Measurements from ENCODE around the gene CBX2.

The CBX2 gene

DNA sequence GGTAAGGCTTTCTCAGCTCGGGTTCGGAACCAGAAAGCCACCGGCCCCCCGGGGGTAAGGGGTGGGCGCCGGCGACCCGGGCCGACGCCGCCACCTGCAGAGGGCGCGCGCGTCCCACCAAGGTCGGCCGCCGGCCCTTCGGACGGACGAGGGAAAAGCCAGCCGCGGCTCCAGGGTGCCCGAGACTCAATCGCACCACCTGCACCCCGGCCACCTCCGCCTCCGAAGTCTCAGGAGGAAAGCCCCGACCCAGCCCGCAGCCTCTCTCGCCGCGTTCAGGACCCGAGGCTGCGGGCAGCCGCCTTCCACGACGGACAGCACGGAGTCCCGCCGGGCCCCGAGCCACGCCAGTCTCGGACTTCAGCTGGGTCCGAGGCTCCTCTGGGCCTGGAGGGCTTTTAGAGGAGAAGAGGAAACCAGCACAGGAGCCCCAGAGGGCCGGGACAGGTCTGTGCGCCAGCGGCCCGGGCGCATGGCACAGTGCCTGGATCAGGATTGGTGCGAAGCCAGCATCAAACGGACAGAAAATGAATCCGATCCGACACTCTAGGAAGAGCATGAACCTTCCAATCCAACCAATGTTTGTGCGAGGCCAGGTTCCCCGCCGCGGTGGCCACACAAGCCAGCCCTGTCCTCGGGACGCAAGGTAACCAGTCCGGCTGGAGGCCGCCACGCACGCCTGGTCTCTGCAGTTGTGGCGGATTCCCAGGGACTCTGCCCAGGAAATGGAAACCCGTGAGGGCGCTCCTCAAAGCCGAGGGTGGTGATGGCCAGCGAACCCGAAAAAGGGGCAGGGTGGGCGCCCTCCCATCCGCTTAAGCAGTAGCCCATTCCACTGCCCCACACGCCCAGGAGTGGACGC, 12.2 kb downstream of the CBX2 start:
- peak; percentile 36 for DNase-seq

DNA sequence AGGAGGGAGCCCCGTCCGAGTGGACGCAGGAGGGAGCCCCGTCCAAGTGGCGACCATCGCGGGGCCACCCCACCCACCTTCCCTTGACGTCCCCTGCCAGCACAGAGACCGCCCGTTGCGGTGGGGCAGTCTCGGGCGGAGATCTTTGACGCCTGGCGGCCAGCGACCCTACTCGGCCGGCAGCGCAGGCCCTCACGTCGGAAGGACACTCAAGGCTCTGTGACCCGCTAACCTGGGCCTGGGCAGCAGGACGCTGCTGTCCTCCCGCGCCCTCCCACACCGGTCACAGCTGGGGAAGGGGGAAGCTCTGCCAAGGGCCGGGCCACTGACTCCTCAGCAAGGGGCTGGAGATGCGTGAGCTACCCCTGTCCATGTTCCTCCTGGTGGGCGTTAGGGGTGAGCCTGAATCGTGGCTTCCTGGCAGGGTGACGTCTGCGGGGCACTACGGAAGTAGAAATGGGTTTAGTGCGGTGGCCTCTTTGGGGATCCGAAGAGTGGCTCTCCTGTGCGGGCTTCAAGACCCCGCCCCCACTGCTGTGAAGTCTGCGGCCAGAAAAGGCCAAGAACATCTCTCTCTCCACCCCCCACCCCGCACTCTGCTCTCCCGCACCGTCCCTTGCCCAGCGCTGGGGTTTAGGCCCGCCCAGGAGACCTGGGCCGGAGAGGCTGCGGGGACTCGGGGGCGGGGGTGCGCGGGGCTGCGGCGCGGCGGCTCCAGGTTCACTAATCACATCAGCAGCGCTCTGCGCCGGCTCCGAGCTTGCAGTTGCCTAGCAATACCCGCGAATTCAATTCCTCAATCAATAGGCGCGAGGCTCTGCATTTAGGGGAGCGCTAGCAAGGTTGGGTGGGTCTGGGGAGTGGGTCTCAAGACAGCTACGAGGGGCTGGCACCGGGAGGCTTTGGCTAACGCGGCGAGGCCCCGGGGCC, 13.1 kb downstream of the CBX2 start:
- DNase-seq: no peak

DNA sequence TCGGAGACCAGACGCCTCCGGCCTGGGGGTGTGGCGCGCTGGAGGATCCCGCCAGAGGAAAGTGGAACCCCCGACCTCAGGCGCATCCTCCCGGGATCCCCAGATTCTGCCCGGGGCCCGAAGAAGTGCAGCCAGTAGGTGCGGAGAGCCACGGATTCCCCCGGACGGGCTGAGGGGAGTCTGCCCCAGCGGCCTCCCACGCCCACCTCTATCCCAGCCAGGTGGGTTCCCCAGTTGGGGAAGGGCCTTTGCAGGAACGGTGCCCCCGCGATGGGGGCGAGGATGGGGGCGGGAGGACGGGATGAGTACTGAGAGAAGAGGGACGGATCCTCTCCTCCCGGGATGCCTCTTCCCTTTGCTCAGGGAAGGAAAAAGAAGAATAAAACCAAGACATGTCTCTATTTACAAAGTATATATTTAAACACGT, 13.8 kb downstream of the CBX2 start:
- DNase-seq: no peak

DNA sequence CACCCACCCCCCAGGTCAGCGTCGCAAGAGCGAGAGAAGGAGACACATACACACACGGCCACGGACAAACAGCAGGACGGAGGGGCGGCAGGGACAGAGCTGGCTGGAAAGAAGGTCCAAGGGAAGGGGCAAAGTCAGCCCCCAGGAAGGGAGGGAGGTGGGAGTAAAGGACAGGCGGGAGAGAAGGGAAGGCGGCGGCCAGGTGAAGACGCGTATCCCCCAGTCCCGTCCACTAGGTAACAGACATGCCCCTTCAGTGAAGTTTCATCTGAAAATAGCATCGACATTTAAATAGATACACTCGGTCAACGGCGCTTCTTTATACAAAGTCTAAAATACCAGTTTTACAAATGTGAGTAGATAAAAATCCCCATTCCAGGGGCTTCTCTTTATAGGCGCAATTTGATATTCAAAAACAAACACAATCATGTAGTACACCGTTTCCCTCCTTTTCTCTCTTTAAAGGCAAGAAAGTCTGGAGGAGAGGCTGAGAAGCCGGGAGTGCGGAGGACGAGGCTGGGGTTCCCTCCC, 14.5 kb downstream of the CBX2 start:
- DNase-seq: no peak

DNA sequence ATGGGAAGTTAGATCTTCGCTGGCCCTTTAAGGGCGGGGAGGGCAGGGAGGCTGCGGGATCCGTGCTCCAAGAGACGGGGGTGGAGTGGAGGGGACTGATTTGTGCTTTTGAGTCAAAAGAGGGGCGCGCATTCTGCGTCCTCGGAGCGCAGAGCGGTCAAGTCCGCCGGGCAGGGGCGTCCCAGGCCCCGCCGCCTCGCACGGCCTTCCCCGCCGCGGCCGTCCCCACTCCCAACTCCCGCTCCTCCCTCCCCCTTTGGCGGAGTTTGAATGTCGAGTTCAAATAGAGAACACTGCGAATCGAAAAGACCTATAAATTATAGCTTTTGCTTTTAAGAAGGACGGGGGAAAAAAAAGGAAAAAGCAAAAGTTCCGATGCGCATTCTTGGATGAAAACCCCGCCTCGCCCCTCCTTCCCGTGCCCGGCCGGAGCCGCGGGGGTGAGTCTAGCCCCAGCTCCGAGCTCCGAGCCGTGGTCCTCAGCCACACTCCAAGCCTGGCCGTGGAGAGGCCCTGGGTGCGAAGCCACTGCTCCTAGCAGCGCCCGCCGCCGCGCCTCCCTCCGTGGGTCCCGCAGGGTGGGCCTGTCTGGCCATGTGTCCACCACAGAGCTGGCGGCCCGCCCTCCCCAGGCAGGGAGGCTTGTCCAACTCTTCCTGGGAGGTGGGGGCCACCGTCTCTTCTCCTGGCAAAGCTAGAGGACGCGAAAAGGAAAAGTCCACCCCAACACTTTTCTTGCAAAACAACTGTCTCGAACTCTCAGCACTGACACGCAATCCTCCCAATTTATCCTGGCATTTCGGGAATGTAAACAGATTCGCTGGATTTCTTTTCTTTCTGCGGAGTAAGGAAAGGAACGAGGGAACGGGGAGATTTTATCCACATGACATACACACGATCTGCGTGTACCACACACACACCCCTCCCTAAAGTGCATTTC, 15.3 kb downstream of the CBX2 start:
- peak; percentile 84 for DNase-seq

DNA sequence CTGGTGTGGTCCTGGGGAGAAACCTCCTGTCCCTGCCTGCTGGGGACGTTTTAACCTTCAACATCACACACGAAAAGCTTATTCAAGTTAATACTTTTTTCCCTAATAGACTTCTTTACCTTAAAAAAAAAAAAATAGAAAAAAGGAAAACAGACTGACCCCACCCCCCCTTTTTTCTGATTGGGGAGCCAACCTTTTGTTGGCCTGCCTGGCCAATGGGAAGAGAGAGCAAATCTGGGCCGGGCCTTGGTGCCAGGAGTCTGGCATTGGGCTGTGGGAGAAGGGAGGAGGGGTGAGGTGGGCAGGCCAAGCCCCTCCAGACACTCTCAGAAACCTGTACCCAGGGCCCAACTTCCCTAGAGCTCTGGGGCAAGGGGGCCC, 16.0 kb downstream of the CBX2 start:
- peak; percentile 72 for DNase-seq

DNA sequence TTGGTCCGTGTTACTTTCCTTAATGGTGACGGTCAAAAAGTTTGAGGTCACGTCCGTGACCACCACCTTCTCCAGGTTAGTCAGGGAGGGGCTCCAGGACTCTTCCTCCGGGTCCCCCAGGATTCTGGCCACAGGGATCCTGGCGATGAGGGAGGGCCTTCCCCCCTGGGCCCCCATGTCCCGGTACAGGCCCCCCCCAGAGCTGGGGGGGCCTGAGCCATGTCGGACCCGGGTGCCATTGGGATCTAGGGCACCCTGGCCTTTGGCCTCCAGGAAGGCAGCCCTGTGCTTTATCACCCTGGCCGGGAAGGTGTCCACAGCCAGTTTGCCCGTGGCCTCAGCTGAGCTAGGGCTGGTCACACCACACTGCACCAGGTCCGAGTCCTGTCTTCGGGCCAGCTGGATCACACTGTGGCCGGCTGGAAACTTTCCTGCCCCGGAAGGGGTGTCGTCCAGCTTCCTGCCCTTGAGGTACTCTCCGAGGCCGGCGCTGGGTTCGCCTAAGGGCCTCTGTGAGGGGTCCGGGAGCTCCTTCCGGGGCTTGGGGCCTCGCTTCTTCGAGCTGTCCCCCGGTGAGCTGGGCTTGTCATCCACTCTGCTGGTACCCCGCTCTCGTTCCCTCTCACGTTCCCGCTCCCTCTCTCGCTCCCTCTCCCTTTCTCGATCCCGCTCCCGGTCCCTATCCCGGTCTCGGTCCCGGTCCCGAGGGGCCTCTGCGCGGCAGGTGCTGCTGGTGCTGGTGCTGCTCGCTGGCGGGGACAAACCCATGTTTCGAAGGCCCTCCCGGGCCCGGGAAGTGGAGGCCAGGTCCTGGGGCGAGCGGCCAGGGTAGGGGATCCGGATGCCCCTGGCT, 16.9 kb downstream of the CBX2 start:
- DNase-seq: no peak

DNA sequence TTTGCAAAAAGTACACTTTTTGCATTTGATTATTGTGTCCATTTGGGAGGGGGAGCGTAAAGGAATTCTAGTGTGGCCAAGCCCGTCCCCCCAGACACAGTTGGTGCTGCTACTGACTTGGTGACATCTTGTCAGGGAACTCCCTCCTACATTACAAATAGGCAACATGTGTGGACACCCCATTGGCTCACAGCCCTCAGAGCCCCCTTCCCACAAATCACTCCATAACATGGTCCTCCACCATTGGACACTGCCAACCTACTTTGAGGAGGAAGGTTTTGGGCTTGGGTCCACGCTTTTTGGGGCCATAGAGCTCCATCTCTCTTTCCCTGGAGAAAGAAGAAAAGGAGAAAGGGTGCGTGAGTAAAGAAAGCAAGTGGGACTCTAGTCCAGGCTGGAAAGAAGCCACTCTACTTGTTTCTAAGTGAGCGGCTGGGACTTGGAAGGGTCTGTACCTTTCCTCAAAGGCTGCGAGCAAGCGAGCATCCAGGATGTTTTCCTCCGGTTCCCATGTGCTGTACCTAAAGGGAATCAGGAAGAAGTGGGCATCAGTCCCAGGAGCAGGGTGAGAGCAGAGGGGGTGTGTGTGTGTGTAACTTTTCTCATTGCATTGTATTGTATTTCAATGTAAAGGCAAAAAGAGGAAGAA, 18.0 kb downstream of the CBX2 start:
- no peak for DNase-seq

DNA sequence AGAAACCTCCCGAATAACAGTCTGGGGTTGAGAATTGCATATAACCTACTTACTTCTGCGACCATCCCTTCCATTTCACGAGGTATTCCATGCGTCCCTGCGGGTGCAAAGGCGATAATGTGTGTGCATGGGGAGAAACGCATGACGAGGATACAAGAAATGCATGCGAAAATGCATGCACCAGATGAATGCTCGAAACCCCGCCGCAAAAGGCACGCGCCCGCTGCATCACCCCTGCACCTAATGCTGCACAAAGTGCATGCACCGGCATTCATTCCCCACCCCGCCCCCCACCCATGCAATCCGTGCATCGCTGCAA, 18.5 kb downstream of the CBX2 start:
- no peak for DNase-seq

DNA sequence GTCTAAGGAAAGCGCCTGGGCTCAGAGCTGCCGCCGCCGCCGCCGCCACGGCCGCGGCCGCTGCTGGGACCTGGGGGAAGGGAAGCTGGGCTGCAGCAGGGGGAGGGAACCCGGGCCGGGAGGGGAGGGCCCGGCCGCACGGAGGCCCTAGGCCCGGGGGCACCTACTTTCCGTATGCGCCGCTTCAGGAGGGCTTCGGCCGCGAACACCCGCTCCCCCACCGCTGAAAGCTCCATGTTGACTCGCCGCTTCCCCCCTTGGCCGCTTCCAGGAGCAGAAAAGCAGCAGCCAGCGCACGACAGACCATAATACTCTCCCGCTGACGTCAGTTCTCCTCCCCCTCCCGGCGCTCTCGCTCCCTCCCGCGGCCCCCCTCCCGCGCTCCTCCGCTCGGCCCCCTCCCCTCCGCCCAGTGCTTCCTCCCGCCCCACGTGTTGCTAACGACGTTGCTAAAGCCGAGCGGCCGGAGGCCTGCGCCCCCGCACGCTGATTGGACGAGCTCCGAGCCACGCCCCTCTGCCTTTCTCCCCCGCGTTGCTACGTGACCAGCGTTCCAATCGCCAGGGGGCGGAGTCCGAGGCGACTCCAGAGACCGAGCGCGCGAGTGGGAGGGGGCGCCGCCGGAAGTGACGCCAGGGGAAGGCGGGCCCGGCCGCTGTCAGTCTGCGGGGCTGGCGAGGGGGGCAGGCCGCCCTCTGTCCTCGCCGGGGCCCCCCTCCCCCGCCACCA, 19.0 kb downstream of the CBX2 start, which contains the start of gene CBX8:
CBX8 (minus strand) TSS at position 315 of the 729 bp plus-strand sequence; CDS start at position 236, 79 bp downstream.
- peak; percentile 99 for DNase-seq

DNA sequence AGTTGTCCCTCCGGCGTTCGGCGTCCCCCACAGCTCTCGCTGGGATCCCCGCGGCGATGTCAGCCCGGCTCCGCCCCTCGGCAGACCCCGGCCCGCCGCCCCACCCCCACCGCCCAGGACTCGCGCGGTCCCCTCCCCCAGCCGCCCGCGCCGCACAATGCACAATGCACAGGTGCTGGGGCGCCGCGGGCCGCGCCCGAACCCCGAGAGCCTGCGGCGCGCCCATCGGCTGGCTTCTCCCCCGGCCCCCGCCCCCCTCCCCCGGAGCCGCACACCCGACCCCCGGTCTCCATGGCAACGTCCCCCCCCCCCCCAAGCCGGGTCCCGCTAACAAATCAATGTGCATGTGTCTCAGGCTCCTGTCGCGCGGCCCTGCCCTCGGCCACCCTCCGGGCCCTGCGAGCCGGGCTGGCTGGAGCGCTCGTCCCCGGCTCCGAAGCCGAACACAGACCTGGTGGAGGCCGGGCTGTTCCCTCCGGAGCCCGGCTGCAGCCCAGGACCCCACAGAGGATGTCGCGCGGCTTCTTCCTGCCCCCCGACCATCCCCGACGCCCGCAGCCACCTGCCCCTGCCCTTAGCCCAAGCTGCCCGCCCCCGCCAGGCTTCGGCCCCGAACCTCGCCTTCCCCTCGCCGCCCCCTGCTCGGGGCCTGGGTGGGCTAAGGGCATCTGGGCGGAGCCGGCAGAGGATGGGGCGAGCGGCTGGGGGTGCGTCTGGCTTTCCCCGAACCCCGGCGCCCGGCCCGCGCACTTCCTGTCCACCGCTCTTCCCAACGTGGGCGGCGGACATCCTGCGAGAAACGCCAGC, 19.7 kb downstream of the CBX2 start:
- no peak for DNase-seq

DNA sequence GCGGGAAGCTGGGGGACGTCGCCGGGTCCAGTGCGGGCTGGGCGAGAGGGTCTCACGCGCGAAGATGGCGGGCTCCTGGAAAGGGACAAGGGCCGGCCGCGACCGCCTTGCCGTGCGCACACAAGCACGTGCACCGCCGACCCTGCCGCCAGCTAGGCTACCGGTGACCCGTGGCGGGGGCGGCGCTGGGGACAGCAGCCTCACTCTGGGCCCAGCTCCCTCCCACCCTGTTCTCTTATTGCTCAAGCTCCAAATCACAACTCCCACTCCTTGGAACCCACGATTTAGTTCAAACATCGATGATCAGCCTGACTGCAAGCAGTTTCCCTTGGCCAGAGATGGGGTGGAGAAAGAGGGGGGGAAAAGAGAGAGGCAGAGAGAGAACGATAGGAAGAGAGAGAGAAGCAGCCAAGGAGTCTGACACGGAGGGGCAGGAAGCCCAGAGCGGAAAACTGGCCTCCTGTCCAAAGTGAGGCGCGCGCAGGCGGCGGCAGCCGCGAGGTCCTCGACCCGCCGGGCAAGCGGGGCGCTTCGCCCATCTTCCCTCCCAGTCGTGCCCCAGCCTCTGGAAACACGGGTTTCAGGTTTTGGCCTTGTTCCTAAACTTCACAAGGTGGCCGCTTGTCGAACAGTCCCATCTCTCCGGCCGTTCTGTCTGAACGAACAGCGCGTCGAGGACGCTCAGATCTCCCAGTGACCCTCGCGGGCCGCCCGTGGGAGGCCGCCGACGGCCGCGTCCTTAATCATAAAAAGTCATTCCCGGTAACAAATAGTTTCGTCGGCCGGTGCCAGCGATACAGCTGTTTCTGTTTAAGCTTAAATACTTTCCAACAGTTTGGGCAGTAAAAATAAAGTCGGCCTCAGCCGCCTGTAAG, 20.6 kb downstream of the CBX2 start:
- no peak for DNase-seq

DNA sequence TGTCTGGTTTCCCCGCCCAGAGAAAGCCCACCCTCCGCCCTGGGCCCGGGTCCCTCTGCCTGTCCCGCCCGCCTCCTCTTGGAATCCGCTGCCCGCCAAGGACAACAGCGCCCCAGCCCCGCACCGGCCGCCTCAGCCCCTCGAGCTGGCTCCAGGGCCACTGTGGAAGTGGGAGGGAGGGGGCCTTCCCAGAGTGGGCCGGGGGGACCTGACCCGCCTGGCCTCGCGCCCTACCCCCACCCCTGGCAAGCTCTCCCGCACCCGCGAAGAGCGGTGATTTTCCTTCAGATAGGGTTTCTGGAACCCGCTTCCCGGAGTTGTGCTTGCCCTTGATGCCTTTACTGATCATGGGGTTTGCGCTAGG, 21.2 kb downstream of the CBX2 start:
- no peak for DNase-seq

DNA sequence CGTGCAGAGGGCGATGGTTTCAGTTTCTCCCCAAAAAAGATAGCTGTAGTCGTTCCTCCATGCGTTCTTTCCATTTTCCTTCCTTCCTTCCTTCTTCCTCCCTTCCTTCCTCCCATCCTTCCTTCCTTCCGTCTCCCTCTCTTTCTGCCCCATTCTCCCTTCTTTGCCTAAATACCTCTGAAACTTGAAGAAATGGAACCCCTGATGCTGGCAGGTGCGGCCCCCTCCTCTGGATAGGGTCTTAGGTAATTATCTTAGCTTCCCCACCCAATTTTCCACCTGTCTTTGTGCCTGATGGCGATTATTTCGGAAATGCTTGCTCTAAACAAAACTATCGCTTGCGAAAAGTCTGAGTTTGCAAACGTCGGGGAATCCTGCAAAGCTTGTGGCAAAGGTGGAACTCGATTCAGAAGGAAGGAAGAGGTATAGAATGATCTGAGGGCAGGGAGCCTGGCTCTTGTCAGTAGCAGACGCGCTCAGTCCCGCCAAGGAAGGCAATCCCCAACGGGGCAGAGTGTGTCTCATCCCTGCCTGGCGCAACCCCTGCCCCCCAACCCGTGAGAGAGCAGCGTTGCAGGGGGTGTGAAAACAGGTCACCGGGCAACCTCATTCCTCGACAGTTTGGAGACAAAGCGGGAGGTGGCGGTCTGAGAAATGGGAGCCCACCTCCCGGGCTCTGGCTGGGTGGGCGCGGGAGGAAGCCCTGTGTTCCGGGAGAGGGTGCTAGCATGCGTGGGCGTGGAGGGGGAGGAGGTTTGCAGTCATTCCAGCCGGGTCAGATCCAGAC, 21.8 kb downstream of the CBX2 start:
- no peak for DNase-seq

DNA sequence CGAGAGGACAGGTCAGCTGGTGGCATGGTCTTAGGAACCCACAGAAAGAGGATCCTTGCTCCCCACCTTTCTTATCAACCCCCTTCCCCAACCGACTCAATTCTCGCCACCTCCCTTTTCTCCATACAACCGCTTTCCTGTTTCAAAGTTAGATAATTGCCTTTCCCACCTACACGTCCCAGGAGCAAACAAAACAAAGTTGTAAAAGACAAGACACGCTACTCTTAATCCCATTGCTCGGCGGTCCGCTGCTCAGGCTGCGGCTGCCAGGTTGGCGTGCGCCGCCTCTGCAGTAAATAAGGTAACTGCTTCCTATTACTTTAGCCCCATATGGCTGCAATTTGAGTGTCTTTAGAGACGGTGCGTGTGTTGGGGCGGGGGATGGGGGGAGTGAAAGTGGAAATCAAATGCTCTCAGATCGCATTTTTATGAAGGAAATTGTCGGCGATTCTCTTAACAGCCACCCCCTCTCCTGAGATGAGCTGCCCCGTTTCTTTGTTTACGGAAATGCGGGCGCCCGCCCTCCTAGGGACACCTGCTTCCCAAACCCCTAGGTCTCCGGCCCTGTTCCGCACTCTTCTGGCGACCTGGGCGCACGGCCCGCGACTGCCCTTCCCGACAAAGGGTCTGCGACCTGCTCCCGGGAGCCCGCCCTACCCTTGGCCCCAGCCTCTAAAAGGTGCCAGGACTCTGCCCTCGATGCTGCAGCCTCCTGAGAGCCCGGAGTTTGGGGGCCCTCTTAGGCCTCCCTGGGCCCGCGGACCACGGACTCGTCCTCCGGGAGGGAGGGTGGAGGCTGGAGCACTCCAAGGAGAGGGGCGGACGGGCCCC, 22.6 kb downstream of the CBX2 start:
- peak; percentile 51 for DNase-seq
